Measurements from ENCODE around the gene LRRIQ3. TPM values are rescaled to one million over a fixed set of nuclear protein-coding genes. Genes with fewer than 3 reads are reported as not detected.

Gene LRRIQ3
- total and polyA plus RNA-seq, 2 experiments from 2014 or later = 0.69 to 2.1 TPM

DNA sequence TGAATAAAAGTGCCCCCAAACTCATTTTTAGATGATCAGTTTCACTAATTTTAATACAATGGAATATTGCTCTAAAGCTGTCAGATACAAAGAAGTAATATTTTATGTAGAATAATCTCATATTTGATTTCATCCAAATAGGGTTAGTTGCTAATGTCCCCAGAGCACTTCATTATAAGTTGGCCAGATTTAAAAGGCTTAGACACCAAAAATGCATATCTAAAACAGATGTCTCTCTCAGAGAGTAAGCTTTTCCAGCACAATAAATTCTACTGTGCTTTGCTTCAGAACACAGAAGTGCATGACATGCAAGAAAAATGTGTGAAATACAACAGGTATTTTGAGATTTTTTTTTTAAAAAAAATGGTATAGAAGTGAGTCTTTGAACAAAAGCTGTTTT, 194.2 kb downstream of the LRRIQ3 start:
- H3K27ac ChIP-seq = no peak overlapping the region
- H3K27me3 ChIP-seq = peaks cover 30% of the 10 kb centered on the region
- TF ChIP-seq, protein P1, sequence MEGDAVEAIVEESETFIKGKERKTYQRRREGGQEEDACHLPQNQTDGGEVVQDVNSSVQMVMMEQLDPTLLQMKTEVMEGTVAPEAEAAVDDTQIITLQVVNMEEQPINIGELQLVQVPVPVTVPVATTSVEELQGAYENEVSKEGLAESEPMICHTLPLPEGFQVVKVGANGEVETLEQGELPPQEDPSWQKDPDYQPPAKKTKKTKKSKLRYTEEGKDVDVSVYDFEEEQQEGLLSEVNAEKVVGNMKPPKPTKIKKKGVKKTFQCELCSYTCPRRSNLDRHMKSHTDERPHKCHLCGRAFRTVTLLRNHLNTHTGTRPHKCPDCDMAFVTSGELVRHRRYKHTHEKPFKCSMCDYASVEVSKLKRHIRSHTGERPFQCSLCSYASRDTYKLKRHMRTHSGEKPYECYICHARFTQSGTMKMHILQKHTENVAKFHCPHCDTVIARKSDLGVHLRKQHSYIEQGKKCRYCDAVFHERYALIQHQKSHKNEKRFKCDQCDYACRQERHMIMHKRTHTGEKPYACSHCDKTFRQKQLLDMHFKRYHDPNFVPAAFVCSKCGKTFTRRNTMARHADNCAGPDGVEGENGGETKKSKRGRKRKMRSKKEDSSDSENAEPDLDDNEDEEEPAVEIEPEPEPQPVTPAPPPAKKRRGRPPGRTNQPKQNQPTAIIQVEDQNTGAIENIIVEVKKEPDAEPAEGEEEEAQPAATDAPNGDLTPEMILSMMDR (IDR thresholded peaks at IDR 0.05; ENCODE audit: low read depth, low read length) = no peak
- H3K36me3 ChIP-seq = no peaks in the 10 kb centered on the region
- H3K4me1 ChIP-seq (ENCODE audit: low read depth) = peaks cover 2% of the 10 kb centered on the region
- H3K9me3 ChIP-seq (ENCODE audit: low read depth) = no peaks in the 10 kb centered on the region
- no peak for DNase-seq (ENCODE audit: low read depth in 1 of 2, low spot score in 1 of 2)
- no peak overlapping the region for H3K4me3 ChIP-seq

DNA sequence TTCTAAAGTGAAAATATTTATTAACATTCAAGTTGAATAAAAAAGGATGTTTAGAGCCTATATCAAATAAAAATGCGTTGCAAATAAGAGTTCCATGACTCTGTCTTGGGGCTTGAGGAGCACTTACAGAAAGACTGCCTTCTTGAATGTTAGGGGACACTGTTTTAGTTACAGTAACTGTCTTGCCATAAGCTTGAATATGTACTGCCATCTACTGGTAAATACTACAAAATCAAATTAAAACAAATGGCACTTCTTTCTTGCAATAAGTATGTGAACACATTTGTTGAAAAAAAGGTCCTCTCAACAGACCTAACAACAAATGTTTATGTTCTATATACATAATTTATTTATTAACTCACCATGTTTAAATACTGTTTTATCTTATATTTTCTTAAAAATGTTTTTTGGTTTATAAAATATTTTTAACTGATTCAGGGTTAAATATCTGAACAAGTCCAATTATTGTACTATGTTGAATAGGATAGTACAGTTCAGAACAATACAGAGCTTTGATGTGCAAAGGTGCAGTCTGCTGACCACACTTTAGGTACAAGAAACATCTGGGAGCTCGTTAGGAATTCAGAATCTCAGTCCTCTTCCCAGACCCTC, 199.5 kb downstream of the LRRIQ3 start:
- Histone ChIP-seq H3K36me3 (no peaks in the 10 kb centered on the region), H3K27me3 (peaks cover 8% of the 10 kb centered on the region), H3K4me3 (no peak overlapping the region), H3K27ac (no peak overlapping the region), H3K4me1 (ENCODE audit: low read depth) (no peaks in the 10 kb centered on the region), H3K9me3 (ENCODE audit: low read depth) (no peaks in the 10 kb centered on the region)
- peak; percentile 43 to 55 for DNase-seq (ENCODE audit: low read depth in 1 of 2, low spot score in 1 of 2)
- TF ChIP-seq, protein P1 (IDR thresholded peaks at IDR 0.05; ENCODE audit: low read depth, low read length) = peak; percentile 34

DNA sequence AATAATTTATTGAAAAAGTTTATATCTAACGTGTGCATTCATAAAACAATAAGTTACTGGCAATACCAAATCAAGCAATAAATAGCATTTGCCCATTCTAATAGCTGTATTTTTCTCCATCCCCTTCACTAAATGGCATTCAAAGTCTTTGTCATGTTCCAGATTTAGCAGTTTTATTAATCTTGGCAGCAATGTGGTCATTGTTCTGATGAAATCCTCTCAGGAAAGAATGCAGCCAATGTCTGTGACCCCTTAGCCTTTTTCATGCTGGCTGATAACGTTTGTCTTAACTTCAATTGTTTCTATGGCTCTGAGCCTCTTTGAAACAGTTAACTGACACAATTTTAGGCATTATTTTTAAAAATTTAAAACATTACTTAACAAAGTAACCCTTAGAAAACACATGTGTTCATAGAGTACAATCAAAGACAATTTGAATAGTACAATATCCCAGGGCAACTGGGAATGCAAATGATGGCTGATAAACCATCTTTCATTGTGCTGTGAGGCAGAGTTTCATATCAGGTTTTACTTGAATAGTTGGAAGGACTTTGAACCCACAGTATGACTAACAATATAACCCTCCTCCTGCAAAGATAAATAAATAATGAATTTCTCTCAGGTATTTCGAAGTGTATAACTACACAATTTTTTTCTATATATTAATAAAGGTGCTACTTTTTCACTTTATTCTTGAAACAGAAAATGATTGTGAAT, 217.5 kb downstream of the LRRIQ3 start:
- Histone ChIP-seq H3K36me3 (no peaks in the 10 kb centered on the region), H3K27ac (peak overlapping the region; percentile 48), H3K9me3 (ENCODE audit: low read depth) (no peaks in the 10 kb centered on the region), H3K27me3 (no peaks in the 10 kb centered on the region), H3K4me1 (ENCODE audit: low read depth) (peaks cover 13% of the 10 kb centered on the region), H3K4me3 (no peak overlapping the region)
- TF ChIP-seq, protein P1 (IDR thresholded peaks at IDR 0.05; ENCODE audit: low read depth, low read length) = no peak
- DNase-seq (ENCODE audit: low read depth in 1 of 2, low spot score in 1 of 2) = peak; percentile 1 to 36

- H3K27ac ChIP-seq = peak overlapping the region; percentile 23
- no peak for DNase-seq (ENCODE audit: low read depth in 1 of 2, low spot score in 1 of 2)
- H3K9me3 ChIP-seq (ENCODE audit: low read depth) = no peaks in the 10 kb centered on the region
- TF ChIP-seq, protein P1 (IDR thresholded peaks at IDR 0.05; ENCODE audit: low read depth, low read length) = no peak
- no peaks in the 10 kb centered on the region for H3K36me3 ChIP-seq
- peaks cover 13% of the 10 kb centered on the region for H3K4me1 ChIP-seq (ENCODE audit: low read depth)
- H3K27me3 ChIP-seq = no peaks in the 10 kb centered on the region
- H3K4me3 ChIP-seq = no peak overlapping the region
These were observed 218.3 kb downstream of the LRRIQ3 start for GRCh38 chr1:73979684-73980083.

- H3K27ac ChIP-seq = no peak overlapping the region
- TF ChIP-seq, protein P1 (IDR thresholded peaks at IDR 0.05; ENCODE audit: low read depth, low read length) = no peak
- no peaks in the 10 kb centered on the region for H3K36me3 ChIP-seq
- H3K4me1 ChIP-seq (ENCODE audit: low read depth) = peaks cover 13% of the 10 kb centered on the region
- no peaks in the 10 kb centered on the region for H3K27me3 ChIP-seq
- no peak overlapping the region for H3K4me3 ChIP-seq
- DNase-seq (ENCODE audit: low read depth in 1 of 2, low spot score in 1 of 2) = no peak
- H3K9me3 ChIP-seq (ENCODE audit: low read depth) = no peaks in the 10 kb centered on the region
These were observed 219.0 kb downstream of the LRRIQ3 start for GRCh38 chr1:73978964-73979363.

Other genes starting within 250 kb of the LRRIQ3 start
- 6.8 and 14.4 TPM in 2 replicates for gene FPGT, start 66 bp upstream of the LRRIQ3 start, total RNA-seq
- gene FPGT, start 66 bp upstream of the LRRIQ3 start, polyA plus RNA-seq = 11.0 and 11.7 TPM in 2 replicates
- gene TNNI3K, start 37.2 kb upstream of the LRRIQ3 start, total RNA-seq = 4.4 and 6.6 TPM in 2 replicates
- 10.6 and 13.4 TPM in 2 replicates for gene TNNI3K, start 37.2 kb upstream of the LRRIQ3 start, polyA plus RNA-seq